Hematopoietic multipotent progenitor cell treated with erythropoietin and hydrocortisone succinate and interleukin-3 and kit ligand, for 15 days (in vitro differentiated cells): ENCODE measurements around the gene PRAMEF18.
"Not testable (repeated sequence)": the region's sequence is repeated elsewhere in the genome, so short reads cannot be mapped to it uniquely, and the experiment has no call there.

Source experiments
- DNase-seq: peaks from one replicate; pipeline ENCODE4 v3.0.0-alpha.2; 2015; ENCODE audit warnings: low spot score

Gene PRAMEF18

GRCh38 chr1:13201309-13201708 is 24.6 kb downstream of the PRAMEF18 start, which contains the start of gene PRAMEF13:
PRAMEF13 (minus strand) TSS chr1:13201409; CDS start chr1:13199589, 1,820 bp downstream.
- not testable (repeated sequence) for DNase-seq
